ENCODE measurements around the gene MMP2.

GRCh38 chr16:55526441-55526840, 47.4 kb downstream of the MMP2 start:
- TF ChIP-seq CTCF (conservative IDR thresholded peaks at IDR 0.05 in 1 of 2, IDR thresholded peaks at IDR 0.05 in 1 of 2; ENCODE audit: low read depth in 1 of 2, low read length in 2 of 2) (no peak), EZH2 (IDR thresholded peaks at IDR 0.05; ENCODE audit: low read length, missing control alignments) (no peak)

Measured in fibroblast of lung (primary cell).